Neutrophil (primary cell): ENCODE measurements around the gene HOXB9.

Source experiments
- H3K27ac ChIP-seq: fragments of 200-600 bp; sonication (generic); 2 replicates; pipeline ENCODE4 v1.5.1; 2016; ENCODE audit warnings: mild to moderate bottlenecking, moderate library complexity
- H3K27me3 ChIP-seq: fragments of 200-600 bp; sonication (generic); 2 replicates; pipeline ENCODE4 v1.6.0; 2016; ENCODE audit warnings: mild to moderate bottlenecking
- H3K36me3 ChIP-seq: fragments of 200-600 bp; sonication (generic); 2 replicates; pipeline ENCODE4 v1.5.1; 2017
- H3K4me1 ChIP-seq, 2 experiments: fragments of 200-600 bp in 1 of 2; sonication (generic) in 1 of 2; 1 replicate in 1 of 2; 2 replicates in 1 of 2; pipeline versions ENCODE4 v1.5.1 to v1.6.1; 2013 to 2016; ENCODE audit warnings: low read depth in 1 of 2, low read length in 1 of 2, mild to moderate bottlenecking in 1 of 2, moderate library complexity in 1 of 2; ENCODE audit not compliant: control insufficient read depth in 1 of 2, insufficient read depth in 1 of 2
- H3K4me3 ChIP-seq, 2 experiments: fragments of 200-600 bp in 1 of 2; sonication (generic) in 1 of 2; 1 replicate in 1 of 2; 2 replicates in 1 of 2; pipeline ENCODE4 v1.5.1; 2013 to 2016; ENCODE audit warnings: low read depth in 1 of 2, low read length in 1 of 2, mild to moderate bottlenecking in 1 of 2, moderate library complexity in 1 of 2
- H3K9me3 ChIP-seq: fragments of 200-600 bp; sonication (generic); 2 replicates; pipeline ENCODE4 v1.5.1; 2016
- TF ChIP-seq, protein P1 (sequence below): fragments of 200-600 bp; sonication (generic); IDR thresholded peaks from 2 replicates; pipeline ENCODE4 v1.5.1; 2016; ENCODE audit warnings: antibody characterized with exemption

HOXB9 gene

DNA sequence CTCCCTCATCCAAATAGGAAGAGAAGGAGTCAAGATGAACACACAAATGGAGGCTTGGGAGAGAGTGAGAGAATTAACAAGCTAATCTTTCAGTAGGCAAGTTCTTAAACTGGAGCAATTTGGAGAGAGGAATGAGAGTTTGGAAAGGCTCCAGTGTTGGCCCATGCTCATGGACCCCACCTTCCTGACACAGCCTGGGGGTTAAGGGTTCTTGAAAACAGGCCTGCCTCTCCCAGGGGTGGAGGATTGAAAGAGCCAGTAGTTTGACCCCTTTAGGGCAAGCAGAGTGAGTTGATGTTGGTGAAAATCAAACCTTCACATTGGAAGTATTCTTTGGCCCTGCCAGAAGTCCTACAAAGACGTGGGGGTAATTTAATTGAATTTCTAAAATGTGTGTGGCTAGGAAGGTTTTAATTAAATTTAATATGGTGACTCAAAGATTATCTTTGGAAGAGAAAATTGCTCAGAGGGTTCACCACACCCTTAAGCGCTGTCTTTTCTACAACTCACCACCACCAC is 41.9 kb downstream of the HOXB9 start:
- Histone ChIP-seq H3K4me1 (peaks cover 18% of the 10 kb centered on the region in 2 experiments), H3K27me3 (peaks cover 100% of the 10 kb centered on the region), H3K36me3 (no peaks in the 10 kb centered on the region), H3K9me3 (no peaks in the 10 kb centered on the region), H3K27ac (no peak overlapping the region), H3K4me3 (no peak overlapping the region)
- TF ChIP-seq, protein P1, sequence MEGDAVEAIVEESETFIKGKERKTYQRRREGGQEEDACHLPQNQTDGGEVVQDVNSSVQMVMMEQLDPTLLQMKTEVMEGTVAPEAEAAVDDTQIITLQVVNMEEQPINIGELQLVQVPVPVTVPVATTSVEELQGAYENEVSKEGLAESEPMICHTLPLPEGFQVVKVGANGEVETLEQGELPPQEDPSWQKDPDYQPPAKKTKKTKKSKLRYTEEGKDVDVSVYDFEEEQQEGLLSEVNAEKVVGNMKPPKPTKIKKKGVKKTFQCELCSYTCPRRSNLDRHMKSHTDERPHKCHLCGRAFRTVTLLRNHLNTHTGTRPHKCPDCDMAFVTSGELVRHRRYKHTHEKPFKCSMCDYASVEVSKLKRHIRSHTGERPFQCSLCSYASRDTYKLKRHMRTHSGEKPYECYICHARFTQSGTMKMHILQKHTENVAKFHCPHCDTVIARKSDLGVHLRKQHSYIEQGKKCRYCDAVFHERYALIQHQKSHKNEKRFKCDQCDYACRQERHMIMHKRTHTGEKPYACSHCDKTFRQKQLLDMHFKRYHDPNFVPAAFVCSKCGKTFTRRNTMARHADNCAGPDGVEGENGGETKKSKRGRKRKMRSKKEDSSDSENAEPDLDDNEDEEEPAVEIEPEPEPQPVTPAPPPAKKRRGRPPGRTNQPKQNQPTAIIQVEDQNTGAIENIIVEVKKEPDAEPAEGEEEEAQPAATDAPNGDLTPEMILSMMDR = no peak

GRCh38 chr17:48583708-48584222 is 42.4 kb downstream of the HOXB9 start:
- TF ChIP-seq, protein P1 = no peak
- Histone ChIP-seq H3K4me3 (no peak overlapping the region), H3K9me3 (no peaks in the 10 kb centered on the region), H3K4me1 (peaks cover 18% of the 10 kb centered on the region in 2 experiments), H3K36me3 (no peaks in the 10 kb centered on the region), H3K27ac (no peak overlapping the region), H3K27me3 (peaks cover 100% of the 10 kb centered on the region)

GRCh38 chr17:48582750-48583069 is 43.4 kb downstream of the HOXB9 start:
- H3K9me3 ChIP-seq = no peaks in the 10 kb centered on the region
- TF ChIP-seq, protein P1 = no peak
- peaks cover 18 to 21% of the 10 kb centered on the region in 2 experiments for H3K4me1 ChIP-seq
- H3K27me3 ChIP-seq = peaks cover 100% of the 10 kb centered on the region
- H3K36me3 ChIP-seq = no peaks in the 10 kb centered on the region
- H3K27ac ChIP-seq = no peak overlapping the region
- H3K4me3 ChIP-seq = no peak overlapping the region

DNA sequence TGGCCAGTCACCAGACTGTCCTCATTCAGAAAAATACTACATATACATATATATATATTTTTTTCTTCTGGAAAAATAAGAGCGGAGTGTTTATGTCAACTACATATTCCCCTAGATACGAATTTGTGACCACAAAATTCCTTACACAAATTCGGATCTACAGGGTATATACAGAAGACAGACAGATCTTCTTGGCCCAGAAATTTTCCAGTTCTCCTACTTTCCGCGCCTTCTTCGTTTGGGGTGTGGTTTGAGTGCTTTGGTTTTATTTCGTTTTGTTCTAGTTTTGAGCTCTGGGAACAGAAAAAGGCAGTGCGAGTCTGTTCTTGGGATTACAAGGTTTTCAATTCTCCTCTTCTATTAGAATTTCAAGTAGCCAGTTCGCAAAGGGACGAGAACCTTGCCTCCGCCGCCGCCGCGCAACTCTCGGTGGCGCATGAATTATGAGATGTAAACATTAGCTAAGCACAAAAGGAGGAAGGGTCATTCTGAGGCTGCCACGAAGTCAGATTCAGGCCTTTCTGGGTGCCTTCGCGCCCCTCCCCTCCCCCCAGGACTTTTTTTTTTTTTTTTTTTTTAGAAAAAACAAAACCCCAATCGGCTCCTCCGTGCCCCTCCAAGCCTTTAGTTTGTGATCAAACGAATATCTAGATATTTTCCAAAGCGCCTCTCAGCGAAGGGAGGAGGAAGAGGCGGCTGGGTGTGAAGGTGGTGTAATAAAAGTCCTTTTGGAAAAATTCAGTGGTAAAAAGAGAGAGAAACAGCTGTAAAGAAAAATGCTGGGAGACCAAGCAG is 46.2 kb downstream of the HOXB9 start:
- Histone ChIP-seq H3K27me3 (peaks cover 100% of the 10 kb centered on the region), H3K36me3 (no peaks in the 10 kb centered on the region), H3K9me3 (no peaks in the 10 kb centered on the region), H3K4me3 (no peak overlapping the region), H3K27ac (no peak overlapping the region), H3K4me1 (peaks cover 3 to 4% of the 10 kb centered on the region in 2 experiments)
- TF ChIP-seq, protein P1 = no peak

GRCh38 chr17:48579471-48579759 is 46.7 kb downstream of the HOXB9 start:
- TF ChIP-seq, protein P1 = no peak
- H3K36me3 ChIP-seq = no peaks in the 10 kb centered on the region
- H3K4me1 ChIP-seq = peaks cover 0 to 4% of the 10 kb centered on the region in 2 experiments
- peaks cover 100% of the 10 kb centered on the region for H3K27me3 ChIP-seq
- H3K4me3 ChIP-seq = no peak overlapping the region
- no peaks in the 10 kb centered on the region for H3K9me3 ChIP-seq
- no peak overlapping the region for H3K27ac ChIP-seq
